PC-9 (cell line): ENCODE data around the gene PTPDC1. TPM values are rescaled to one million over a fixed set of nuclear protein-coding genes. Genes with fewer than 3 reads are reported as not detected.

Source experiments
- BruUV-seq: library from RNA; stranded (reverse); fragments of 400-500 nt; replicated peaks from 2 replicates; lab custom pipeline; 2021; lab: Mats Ljungman, UMichigan
- CTCF ChIA-PET: fragments of 300-600 bp; sonication (Branson Sonifier 250); formaldehyde crosslinking; loops from one replicate; lab custom pipeline; 2022; ENCODE audit warnings: antibody characterized with exemption; lab: Charles Lee
- POLR2A ChIA-PET: fragments of 300-600 bp; sonication (Branson Sonifier 250); formaldehyde crosslinking; loops from one replicate; lab custom pipeline; 2022; ENCODE audit warnings: antibody characterized with exemption; ENCODE audit not compliant: unreplicated experiment; lab: Charles Lee
- DNase-seq, 2 experiments: peaks; one replicate each; pipeline versions ENCODE4 v3.0.0 to v3.0.0-alpha.2; 2015 to 2022; ENCODE audit warnings: mixed read lengths in 1 of 2
- H2AFZ ChIP-seq: fragments of 200-600 bp; sonication (generic); 2 replicates; pipeline ENCODE4 v1.8.1; 2017; ENCODE audit warnings: antibody characterized with exemption
- H3F3A ChIP-seq: fragments of 200-600 bp; sonication (generic); 2 replicates; pipeline ENCODE4 v1.8.1; 2017; ENCODE audit warnings: antibody characterized with exemption, mild to moderate bottlenecking, low read depth; ENCODE audit not compliant: insufficient read depth
- H3K27ac ChIP-seq: fragments of 200-600 bp; sonication (generic); 2 replicates; pipeline ENCODE4 v1.6.1; 2016; ENCODE audit warnings: mixed run types
- H3K27me3 ChIP-seq: fragments of 200-600 bp; sonication (generic); 2 replicates; pipeline ENCODE4 v1.6.1; 2016; ENCODE audit warnings: low read depth, mixed run types; ENCODE audit not compliant: insufficient read depth
- H3K36me3 ChIP-seq: fragments of 200-600 bp; sonication (generic); 2 replicates; pipeline ENCODE4 v1.6.1; 2016; ENCODE audit warnings: low read depth, mixed run types
- H3K4me1 ChIP-seq: fragments of 200-600 bp; sonication (generic); replicated peaks from 2 replicates; pipeline ENCODE4 v1.6.1; 2016; ENCODE audit warnings: mixed run types; ENCODE audit not compliant: insufficient read depth
- H3K4me2 ChIP-seq: fragments of 200-600 bp; sonication (generic); 2 replicates; pipeline ENCODE4 v1.6.1; 2017; ENCODE audit warnings: mixed run types
- H3K4me3 ChIP-seq: fragments of 200-600 bp; sonication (generic); 2 replicates; pipeline ENCODE4 v1.6.1; 2016; ENCODE audit warnings: mixed run types
- H3K79me2 ChIP-seq: fragments of 200-600 bp; sonication (generic); 2 replicates; pipeline ENCODE4 v1.6.1; 2017; ENCODE audit warnings: low read depth, mixed run types
- H3K9me2 ChIP-seq: fragments of 200-600 bp; sonication (generic); 2 replicates; pipeline ENCODE4 v1.8.1; 2017; ENCODE audit warnings: mild to moderate bottlenecking; ENCODE audit not compliant: insufficient read depth
- H3K9me3 ChIP-seq: fragments of 200-600 bp; sonication (generic); 2 replicates; pipeline ENCODE4 v1.8.1; 2016; ENCODE audit warnings: low read depth; ENCODE audit not compliant: insufficient read depth
- H4K20me1 ChIP-seq: fragments of 200-600 bp; sonication (generic); 2 replicates; pipeline ENCODE4 v1.8.1; 2017; ENCODE audit not compliant: insufficient read depth
- EZH2 ChIP-seq: fragments of 200-600 bp; sonication (generic); IDR thresholded peaks from 2 replicates; pipeline ENCODE4 v1.8.0; 2017; ENCODE audit warnings: antibody characterized with exemption, low read depth
- intact Hi-C: fragments of 100-400 bp; cut with micrococcal nuclease; formaldehyde crosslinking; loops from one replicate; pipeline ENCODE4 v1.10.0; 2022; ENCODE audit not compliant: unreplicated experiment
- total RNA-seq: library from RNA; stranded (reverse); gene quantifications from 2 replicates; pipeline ENCODE4 v1.2.3, GENCODE V29; 2021
- TF ChIP-seq, protein P1 (sequence below): fragments of 200-600 bp; sonication (generic); conservative IDR thresholded peaks from 2 replicates; pipeline ENCODE4 v1.6.1; 2017; ENCODE audit warnings: mixed run types, antibody characterized with exemption, mild to moderate bottlenecking, moderate library complexity

The PTPDC1 gene
- total RNA-seq, 1 experiment from 2014 or later, result 7.4 TPM

GRCh38 chr9:94142353-94142752 lies 58.1 kb downstream of the PTPDC1 start:
- no peak overlapping the region for H3K4me3 ChIP-seq
- no peaks in the 10 kb centered on the region for H3K27me3 ChIP-seq
- TF ChIP-seq, protein P1, sequence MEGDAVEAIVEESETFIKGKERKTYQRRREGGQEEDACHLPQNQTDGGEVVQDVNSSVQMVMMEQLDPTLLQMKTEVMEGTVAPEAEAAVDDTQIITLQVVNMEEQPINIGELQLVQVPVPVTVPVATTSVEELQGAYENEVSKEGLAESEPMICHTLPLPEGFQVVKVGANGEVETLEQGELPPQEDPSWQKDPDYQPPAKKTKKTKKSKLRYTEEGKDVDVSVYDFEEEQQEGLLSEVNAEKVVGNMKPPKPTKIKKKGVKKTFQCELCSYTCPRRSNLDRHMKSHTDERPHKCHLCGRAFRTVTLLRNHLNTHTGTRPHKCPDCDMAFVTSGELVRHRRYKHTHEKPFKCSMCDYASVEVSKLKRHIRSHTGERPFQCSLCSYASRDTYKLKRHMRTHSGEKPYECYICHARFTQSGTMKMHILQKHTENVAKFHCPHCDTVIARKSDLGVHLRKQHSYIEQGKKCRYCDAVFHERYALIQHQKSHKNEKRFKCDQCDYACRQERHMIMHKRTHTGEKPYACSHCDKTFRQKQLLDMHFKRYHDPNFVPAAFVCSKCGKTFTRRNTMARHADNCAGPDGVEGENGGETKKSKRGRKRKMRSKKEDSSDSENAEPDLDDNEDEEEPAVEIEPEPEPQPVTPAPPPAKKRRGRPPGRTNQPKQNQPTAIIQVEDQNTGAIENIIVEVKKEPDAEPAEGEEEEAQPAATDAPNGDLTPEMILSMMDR, result no peak
- no peak for TF ChIP-seq EZH2
- H3K4me1 ChIP-seq, result no peaks in the 10 kb centered on the region
- no TSS peak for BruUV-seq
- POLR2A ChIA-PET, result no interaction called here
- H3K9me2 ChIP-seq, result no peaks in the 10 kb centered on the region
- H3K9me3 ChIP-seq, result no peaks in the 10 kb centered on the region
- no peak overlapping the region for H2AFZ ChIP-seq
- no peak overlapping the region for H3K27ac ChIP-seq
- no peak for DNase-seq
- H3K79me2 ChIP-seq, result no peaks in the 10 kb centered on the region
- intact Hi-C loops, result no loop called here
- H3K4me2 ChIP-seq, result no peak overlapping the region
- H3F3A ChIP-seq, result no peaks in the 10 kb centered on the region
- CTCF ChIA-PET, result no interaction called here
- H4K20me1 ChIP-seq, result no peaks in the 10 kb centered on the region
- H3K36me3 ChIP-seq, result no peaks in the 10 kb centered on the region

DNA sequence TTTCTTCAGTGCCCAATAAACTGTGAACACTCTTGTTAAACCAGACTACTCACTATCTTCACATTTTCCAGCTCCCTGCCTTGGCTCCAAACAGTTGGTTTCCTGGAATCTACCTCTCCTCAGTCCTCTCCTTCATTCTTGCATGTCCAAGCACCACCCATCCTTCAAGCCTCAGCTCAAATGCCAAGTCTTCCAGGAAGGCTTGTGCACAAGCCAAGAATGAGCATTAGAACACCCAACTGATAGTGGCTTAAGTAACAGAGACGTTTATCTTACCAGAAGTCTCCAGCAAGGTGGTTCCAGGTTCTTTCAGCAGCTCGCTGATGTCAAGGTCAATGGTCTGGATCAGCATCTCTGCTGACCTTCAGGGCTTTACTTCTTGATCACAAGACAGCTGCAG lies 60.1 kb downstream of the PTPDC1 start:
- H3K9me3 ChIP-seq, result no peaks in the 10 kb centered on the region
- no peaks in the 10 kb centered on the region for H3F3A ChIP-seq
- H3K36me3 ChIP-seq, result no peaks in the 10 kb centered on the region
- intact Hi-C loops, result no loop called here
- no peak overlapping the region for H2AFZ ChIP-seq
- no peaks in the 10 kb centered on the region for H4K20me1 ChIP-seq
- CTCF ChIA-PET, result no interaction called here
- H3K4me1 ChIP-seq, result no peaks in the 10 kb centered on the region
- H3K4me2 ChIP-seq, result no peak overlapping the region
- no peak for DNase-seq
- no peaks in the 10 kb centered on the region for H3K27me3 ChIP-seq
- no peak overlapping the region for H3K27ac ChIP-seq
- POLR2A ChIA-PET, result no interaction called here
- H3K9me2 ChIP-seq, result no peaks in the 10 kb centered on the region
- no TSS peak for BruUV-seq
- no peak overlapping the region for H3K4me3 ChIP-seq
- no peaks in the 10 kb centered on the region for H3K79me2 ChIP-seq
- TF ChIP-seq, protein P1, result no peak
- no peak for TF ChIP-seq EZH2

- Histone ChIP-seq H3F3A (no peaks in the 10 kb centered on the region), H3K9me3 (no peaks in the 10 kb centered on the region), H3K4me3 (no peak overlapping the region), H3K4me1 (no peaks in the 10 kb centered on the region), H2AFZ (no peak overlapping the region), H4K20me1 (no peaks in the 10 kb centered on the region), H3K36me3 (no peaks in the 10 kb centered on the region), H3K79me2 (no peaks in the 10 kb centered on the region), H3K4me2 (no peak overlapping the region), H3K27ac (no peak overlapping the region), H3K27me3 (no peaks in the 10 kb centered on the region), H3K9me2 (no peaks in the 10 kb centered on the region)
- intact Hi-C loops, result no loop called here
- no TSS peak for BruUV-seq
- CTCF ChIA-PET, result no interaction called here
- TF ChIP-seq EZH2, result no peak
- TF ChIP-seq, protein P1, result no peak
- POLR2A ChIA-PET, result no interaction called here
- no peak for DNase-seq
Observed at GRCh38 chr9:94145640-94146039, 61.4 kb downstream of the PTPDC1 start.
